GM20000 (cell line): ENCODE measurements around the gene SEPTIN11.

Experiments
- DNase-seq: peaks from one replicate; pipeline ENCODE4 v3.0.0; 2012; ENCODE audit warnings: low spot score
- TF ChIP-seq, protein P1 (sequence below): IDR thresholded peaks from 2 replicates; pipeline ENCODE4 v1.5.1; 2012; ENCODE audit warnings: mild to moderate bottlenecking, control low read depth; ENCODE audit errors: extremely low read depth, missing control alignments

Gene SEPTIN11

DNA sequence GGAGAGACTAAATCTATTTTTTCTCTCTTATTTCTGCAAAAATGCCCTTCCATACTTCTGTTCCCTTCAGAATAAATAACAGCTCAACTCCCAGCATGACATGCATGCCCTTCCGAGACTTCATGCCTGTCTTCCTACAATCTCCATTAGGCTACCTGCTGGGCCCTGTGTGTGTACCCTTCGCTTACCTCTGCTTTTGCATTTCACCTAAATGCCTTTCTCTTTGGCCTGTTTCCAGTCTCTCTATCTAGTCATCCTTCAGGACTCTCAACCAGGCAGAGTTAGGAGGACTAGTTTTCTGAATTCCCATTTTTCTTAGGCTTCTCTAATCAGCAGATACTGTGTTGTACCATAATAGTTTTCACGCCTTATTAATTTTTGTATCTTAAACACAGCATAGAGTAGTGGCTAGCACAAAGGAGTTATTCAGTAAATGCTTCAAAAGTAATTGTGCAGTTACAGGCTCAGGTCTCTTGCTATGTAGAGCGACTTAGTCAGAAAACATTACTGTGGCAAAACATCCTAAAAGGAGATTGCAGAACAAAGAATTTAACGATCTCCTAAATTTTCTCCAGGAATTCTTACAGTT, 20.5 kb downstream of the SEPTIN11 start:
- DNase-seq, result no peak
- TF ChIP-seq, protein P1, sequence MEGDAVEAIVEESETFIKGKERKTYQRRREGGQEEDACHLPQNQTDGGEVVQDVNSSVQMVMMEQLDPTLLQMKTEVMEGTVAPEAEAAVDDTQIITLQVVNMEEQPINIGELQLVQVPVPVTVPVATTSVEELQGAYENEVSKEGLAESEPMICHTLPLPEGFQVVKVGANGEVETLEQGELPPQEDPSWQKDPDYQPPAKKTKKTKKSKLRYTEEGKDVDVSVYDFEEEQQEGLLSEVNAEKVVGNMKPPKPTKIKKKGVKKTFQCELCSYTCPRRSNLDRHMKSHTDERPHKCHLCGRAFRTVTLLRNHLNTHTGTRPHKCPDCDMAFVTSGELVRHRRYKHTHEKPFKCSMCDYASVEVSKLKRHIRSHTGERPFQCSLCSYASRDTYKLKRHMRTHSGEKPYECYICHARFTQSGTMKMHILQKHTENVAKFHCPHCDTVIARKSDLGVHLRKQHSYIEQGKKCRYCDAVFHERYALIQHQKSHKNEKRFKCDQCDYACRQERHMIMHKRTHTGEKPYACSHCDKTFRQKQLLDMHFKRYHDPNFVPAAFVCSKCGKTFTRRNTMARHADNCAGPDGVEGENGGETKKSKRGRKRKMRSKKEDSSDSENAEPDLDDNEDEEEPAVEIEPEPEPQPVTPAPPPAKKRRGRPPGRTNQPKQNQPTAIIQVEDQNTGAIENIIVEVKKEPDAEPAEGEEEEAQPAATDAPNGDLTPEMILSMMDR, result no peak

GRCh38 chr4:76972306-76972705, 22.8 kb downstream of the SEPTIN11 start:
- TF ChIP-seq, protein P1, result no peak
- DNase-seq, result no peak

DNA sequence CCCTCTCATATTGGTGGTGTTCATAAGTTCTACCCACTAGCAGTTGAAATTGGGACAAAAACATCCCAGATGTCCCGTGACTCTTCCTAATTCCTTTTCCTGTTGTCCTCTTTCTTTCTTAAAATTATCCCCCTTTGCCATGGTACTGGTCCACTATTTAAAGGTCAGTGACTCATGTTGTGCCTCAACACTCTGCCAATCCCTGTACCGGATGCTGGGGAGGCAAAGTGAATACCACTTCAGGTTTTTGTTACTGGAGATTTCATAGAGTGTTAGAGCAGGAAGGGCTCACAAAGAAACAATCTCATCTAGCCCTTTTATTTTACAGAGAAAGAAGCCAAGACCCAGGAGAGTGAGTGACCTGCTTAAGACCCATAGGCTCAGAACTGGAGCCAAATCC, 24.6 kb downstream of the SEPTIN11 start:
- TF ChIP-seq, protein P1, result no peak
- no peak for DNase-seq

DNA sequence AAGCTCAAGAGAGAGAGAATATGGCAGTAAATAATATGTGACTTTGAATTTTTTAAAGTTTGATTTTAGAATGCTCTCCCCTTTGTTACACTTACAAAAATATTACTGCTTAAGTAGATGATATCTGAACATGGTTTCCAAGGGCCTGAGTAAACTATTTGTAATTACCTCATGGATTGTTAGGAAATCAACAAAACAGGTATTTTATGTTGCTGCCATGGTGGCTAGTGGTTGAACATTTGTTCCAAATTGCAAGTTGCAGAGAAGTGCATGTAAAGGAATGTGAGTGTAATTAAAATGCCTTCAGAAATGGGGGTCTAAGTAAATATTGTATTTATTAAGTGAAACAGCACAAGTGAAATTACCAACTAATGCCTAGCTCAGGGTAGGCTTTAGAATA, 27.6 kb downstream of the SEPTIN11 start:
- TF ChIP-seq, protein P1, result no peak
- no peak for DNase-seq

- DNase-seq, result no peak
- TF ChIP-seq, protein P1, result no peak
These were observed 28.3 kb downstream of the SEPTIN11 start for GRCh38 chr4:76977736-76978350.

DNA sequence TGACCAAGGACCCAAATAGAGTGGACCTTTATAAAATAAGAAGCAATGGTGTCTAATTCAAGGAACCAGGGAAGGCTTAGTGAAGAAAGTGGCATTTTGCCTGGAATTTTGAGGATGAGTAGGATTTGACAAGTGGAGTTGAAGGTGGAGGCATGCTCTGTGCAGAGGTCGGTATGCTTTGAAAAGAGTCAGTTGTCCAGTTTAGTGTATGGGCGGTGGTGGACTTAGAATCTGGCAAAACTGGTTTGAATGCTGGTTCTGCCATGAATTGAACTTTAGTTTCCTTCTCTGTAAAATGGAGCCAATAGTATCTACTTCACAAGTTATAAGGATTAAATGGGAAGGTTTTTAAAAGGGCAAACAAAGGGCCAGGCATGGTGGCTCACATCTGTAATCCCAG, 29.7 kb downstream of the SEPTIN11 start:
- DNase-seq, result no peak
- TF ChIP-seq, protein P1, result no peak

GRCh38 chr4:76980261-76980660, 30.7 kb downstream of the SEPTIN11 start:
- TF ChIP-seq, protein P1, result no peak

More at GRCh38 chr4:76980261-76980660, 30.7 kb downstream of the SEPTIN11 start:
- no peak for DNase-seq
